Pancreas (tissue), 10 donors: ENCODE results near the gene PAPSS2. TPM values are rescaled to one million over a fixed set of nuclear protein-coding genes. Genes with fewer than 3 reads are reported as not detected.

Source experiments
- ATAC-seq, 4 donors: fragments of 200-7000 bp; cut with Tn5 transposase; one replicate each; pipeline versions ENCODE4 v1.8.0 to v1.9.1; 2020; ENCODE audit warnings: mild to moderate bottlenecking in 4 of 4, moderate library complexity in 4 of 4
- DNase-seq, 6 donors: peaks; one replicate each; pipeline ENCODE4 v3.0.0-alpha.2; 2020
- FAIRE-seq: peaks from 2 replicates; lab custom pipeline; 2012; peaks lifted over from hg19 to GRCh38; lab: Jason Lieb, UNC
- H3K27ac ChIP-seq, 4 donors: fragments of 200-600 bp; sonication (generic); 1 replicate in 3 of 4; 2 replicates in 1 of 4; pipeline versions ENCODE4 v1.5.0 to v1.8.0; 2020
- H3K27me3 ChIP-seq, 4 donors: fragments of 200-600 bp; one replicate each; pipeline ENCODE4 v1.8.0; 2021
- H3K36me3 ChIP-seq, 3 donors: fragments of 200-600 bp; sonication (generic) in 1 of 3; one replicate each; pipeline versions ENCODE4 v1.5.0 to v1.8.0; 2020 to 2021
- H3K4me1 ChIP-seq, 3 donors: fragments of 200-600 bp; one replicate each; pipeline ENCODE4 v1.8.0; 2021
- H3K4me3 ChIP-seq, 4 donors: fragments of 200-600 bp; sonication (generic) in 2 of 4; one replicate each; pipeline versions ENCODE4 v1.5.0 to v1.8.0; 2020 to 2021
- H3K9me3 ChIP-seq, 4 donors: fragments of 200-600 bp; one replicate each; pipeline ENCODE4 v1.8.0; 2021
- WGBS, 2 donors: extraction: QIAGEN DNeasy Blood & Tissue Kit; methylation state at CpG; one replicate each; pipeline ENCODE4 v1.1.7; 2013; 5-methylcytosine and 5-hydroxymethylcytosine counted together
- intact Hi-C, 3 donors: fragments of 100-400 bp; cut with DNase I; formaldehyde crosslinking; loops; one replicate each; pipeline versions ENCODE4 v1.11.1 to v1.14.2; 2022
- polyA plus RNA-seq, 2 donors: library from polyadenylated mRNA; stranded (reverse); fragments of 200-250 nt; gene quantifications; one replicate each; pipeline ENCODE4 v1.2.3, GENCODE V29; 2013
- total RNA-seq, 6 donors: library from RNA; stranded (reverse); fragmentation: NEBNext Ultra II Directional in 4 of 6; extraction: Animal tissue kit (Norgen Biotek cat#: 25700) in 4 of 6; gene quantifications; one replicate each; pipeline versions ENCODE4 v1.2.1 to v1.2.4, GENCODE V29; 2021 to 2023
- TF ChIP-seq, protein P1 (sequence below), 4 donors: fragments of 200-600 bp; sonication (generic) in 3 of 4; IDR thresholded peaks; one replicate each; pipeline versions ENCODE4 v1.5.0 to v1.8.0; 2021; ENCODE audit warnings: antibody characterized with exemption in 4 of 4
- donor health status: healthy with polysubstance abuse.
- donor health status: DM: no; HTN: no; CAD: no; lungs with moderate emphysema.
- donor health status: DM: no; HTN: no; CAD: no.
- donor health status: control.
- donor health status: control.
- donor health status: Bipolar disorder and iron deficiency.
- donor health status: DM: yes; HTN: yes; CAD: no.
- donor health status: DM: no; HTN: no; CAD: no.
- donor health status: DM: no; HTN: no; CAD: no.
- donor health status: DM: yes; HTN: yes; CAD: no.

The PAPSS2 gene
- total and polyA plus RNA-seq, 8 donors: 10.0 to 54.7 (median 39.9) TPM

DNA sequence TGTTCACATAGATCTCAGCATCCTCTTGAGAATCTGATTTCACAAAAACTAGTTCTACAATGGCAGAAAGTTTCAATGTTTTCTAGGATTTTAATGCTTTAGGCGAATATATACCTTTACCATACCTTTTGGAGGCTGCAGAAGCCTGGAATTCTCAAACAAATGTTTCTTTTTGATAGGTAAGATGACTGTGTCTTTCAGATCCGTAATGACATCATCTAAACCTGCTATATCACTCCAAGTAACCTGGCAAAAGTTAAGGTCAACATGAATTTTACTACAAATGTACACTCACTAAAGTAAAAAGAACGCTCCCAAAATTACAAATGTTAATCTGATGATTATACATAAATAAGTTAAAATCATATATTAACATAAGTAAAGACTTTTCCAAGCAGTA, 130.5 kb downstream of the PAPSS2 start:
- ATAC-seq (no peak), FAIRE-seq (no peak), DNase-seq (no peak)
- H3K4me1 ChIP-seq: peaks cover 0 to 5% (median 0%) of the 10 kb centered on the region in 3 donors
- intact Hi-C loops: no loop called here
- TF ChIP-seq, protein P1, sequence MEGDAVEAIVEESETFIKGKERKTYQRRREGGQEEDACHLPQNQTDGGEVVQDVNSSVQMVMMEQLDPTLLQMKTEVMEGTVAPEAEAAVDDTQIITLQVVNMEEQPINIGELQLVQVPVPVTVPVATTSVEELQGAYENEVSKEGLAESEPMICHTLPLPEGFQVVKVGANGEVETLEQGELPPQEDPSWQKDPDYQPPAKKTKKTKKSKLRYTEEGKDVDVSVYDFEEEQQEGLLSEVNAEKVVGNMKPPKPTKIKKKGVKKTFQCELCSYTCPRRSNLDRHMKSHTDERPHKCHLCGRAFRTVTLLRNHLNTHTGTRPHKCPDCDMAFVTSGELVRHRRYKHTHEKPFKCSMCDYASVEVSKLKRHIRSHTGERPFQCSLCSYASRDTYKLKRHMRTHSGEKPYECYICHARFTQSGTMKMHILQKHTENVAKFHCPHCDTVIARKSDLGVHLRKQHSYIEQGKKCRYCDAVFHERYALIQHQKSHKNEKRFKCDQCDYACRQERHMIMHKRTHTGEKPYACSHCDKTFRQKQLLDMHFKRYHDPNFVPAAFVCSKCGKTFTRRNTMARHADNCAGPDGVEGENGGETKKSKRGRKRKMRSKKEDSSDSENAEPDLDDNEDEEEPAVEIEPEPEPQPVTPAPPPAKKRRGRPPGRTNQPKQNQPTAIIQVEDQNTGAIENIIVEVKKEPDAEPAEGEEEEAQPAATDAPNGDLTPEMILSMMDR (IDR thresholded peaks at IDR 0.05): no peak
- H3K4me3 ChIP-seq: no peak overlapping the region
- no peaks in the 10 kb centered on the region for H3K9me3 ChIP-seq
- no peak overlapping the region for H3K27ac ChIP-seq
- H3K27me3 ChIP-seq: no peaks in the 10 kb centered on the region
- 81 to 88% methylated on average over 3 of the region's 3 CpGs for WGBS, 2 donors
- H3K36me3 ChIP-seq: no peaks in the 10 kb centered on the region

DNA sequence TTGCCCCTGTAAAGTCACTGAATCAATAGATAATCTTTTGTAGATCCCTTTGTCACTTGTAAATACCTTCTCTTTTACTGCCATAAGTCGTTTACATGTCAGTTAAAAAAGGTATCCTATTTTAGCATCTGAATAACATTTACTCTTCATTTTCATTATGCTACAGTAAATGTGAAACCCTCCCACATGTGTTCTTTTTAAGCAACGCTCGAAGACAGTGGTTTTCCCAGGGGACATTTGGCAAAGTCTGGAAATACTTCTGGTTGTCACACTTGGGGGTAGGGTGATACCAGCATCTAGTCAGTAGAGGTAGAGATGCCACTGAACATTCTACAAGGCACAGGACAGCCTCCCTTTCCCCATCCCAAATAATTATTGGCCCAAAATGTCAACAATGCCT, 134.6 kb downstream of the PAPSS2 start:
- no peak for DNase-seq
- TF ChIP-seq, protein P1 (IDR thresholded peaks at IDR 0.05): no peak
- H3K4me3 ChIP-seq: no peak overlapping the region
- WGBS, 2 donors: 79 to 84% methylated on average over 3 of the region's 3 CpGs
- H3K36me3 ChIP-seq: no peaks in the 10 kb centered on the region
- no peak for FAIRE-seq
- intact Hi-C loops: no loop called here
- no peak overlapping the region for H3K27ac ChIP-seq
- ATAC-seq: no peak
- peaks cover 0 to 5% (median 0%) of the 10 kb centered on the region in 3 donors for H3K4me1 ChIP-seq
- H3K9me3 ChIP-seq: no peaks in the 10 kb centered on the region
- no peaks in the 10 kb centered on the region for H3K27me3 ChIP-seq

Other genes starting within 250 kb of the PAPSS2 start
- 10 to 100 TPM in 3 of 6 donors, 1 to 10 TPM in 3; 6.1 to 11.9 (median 10.3) TPM for gene MINPP1, start 155.0 kb upstream of the PAPSS2 start, total RNA-seq
- gene MINPP1, start 155.0 kb upstream of the PAPSS2 start, polyA plus RNA-seq: 1 to 10 TPM; 5.5 to 9.7 TPM
- 10 to 100 TPM; 12.8 to 23.4 (median 18.1) TPM for gene ATAD1, start 158.3 kb downstream of the PAPSS2 start, total RNA-seq
- 10 to 100 TPM in 1 of 2 donors, 1 to 10 TPM in 1; 3.6 to 11.8 TPM for gene ATAD1, start 158.3 kb downstream of the PAPSS2 start, polyA plus RNA-seq
- gene KLLN, start 203.7 kb downstream of the PAPSS2 start, total RNA-seq: under 1 TPM; 0.09 to 0.35 (median 0.26) TPM
- gene KLLN, start 203.7 kb downstream of the PAPSS2 start, polyA plus RNA-seq: under 1 TPM; 0.23 TPM
- 10 to 100 TPM; 30.6 to 64.1 (median 46.0) TPM for gene PTEN, start 203.7 kb downstream of the PAPSS2 start, total RNA-seq
- 10 to 100 TPM; 19.2 to 19.3 TPM for gene PTEN, start 203.7 kb downstream of the PAPSS2 start, polyA plus RNA-seq